ENCODE results near the gene NEURL4.

Gene NEURL4

GRCh38 chr17:7351665-7352502, 22.7 kb upstream of the NEURL4 start, which contains the start of gene KCTD11:
Gene KCTD11 (plus strand): TSS chr17:7352162.
- H3K27ac ChIP-seq (ENCODE audit: low read depth, low read length): peak within 1 kb of the TSS; percentile 6
- peaks cover 3% of the 10 kb centered on the region; the same call in 1 of the 2 replicates for H3F3A ChIP-seq (ENCODE audit: control insufficient read depth, insufficient read depth)
- H3K27me3 ChIP-seq (ENCODE audit: control insufficient read depth, low read length): no peaks in the 10 kb centered on the region
- H3K79me2 ChIP-seq (ENCODE audit: control insufficient read depth, low read length): no peaks in the 10 kb centered on the region
- H3K9me2 ChIP-seq (replicated peaks; ENCODE audit: control insufficient read depth, low read length): no peaks in the 10 kb centered on the region
- TF ChIP-seq, protein P1, sequence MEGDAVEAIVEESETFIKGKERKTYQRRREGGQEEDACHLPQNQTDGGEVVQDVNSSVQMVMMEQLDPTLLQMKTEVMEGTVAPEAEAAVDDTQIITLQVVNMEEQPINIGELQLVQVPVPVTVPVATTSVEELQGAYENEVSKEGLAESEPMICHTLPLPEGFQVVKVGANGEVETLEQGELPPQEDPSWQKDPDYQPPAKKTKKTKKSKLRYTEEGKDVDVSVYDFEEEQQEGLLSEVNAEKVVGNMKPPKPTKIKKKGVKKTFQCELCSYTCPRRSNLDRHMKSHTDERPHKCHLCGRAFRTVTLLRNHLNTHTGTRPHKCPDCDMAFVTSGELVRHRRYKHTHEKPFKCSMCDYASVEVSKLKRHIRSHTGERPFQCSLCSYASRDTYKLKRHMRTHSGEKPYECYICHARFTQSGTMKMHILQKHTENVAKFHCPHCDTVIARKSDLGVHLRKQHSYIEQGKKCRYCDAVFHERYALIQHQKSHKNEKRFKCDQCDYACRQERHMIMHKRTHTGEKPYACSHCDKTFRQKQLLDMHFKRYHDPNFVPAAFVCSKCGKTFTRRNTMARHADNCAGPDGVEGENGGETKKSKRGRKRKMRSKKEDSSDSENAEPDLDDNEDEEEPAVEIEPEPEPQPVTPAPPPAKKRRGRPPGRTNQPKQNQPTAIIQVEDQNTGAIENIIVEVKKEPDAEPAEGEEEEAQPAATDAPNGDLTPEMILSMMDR (IDR thresholded peaks at IDR 0.05; ENCODE audit: low read depth, low read length, poor library complexity, severe bottlenecking): no peak
- no peak for TF ChIP-seq EZH2phosphoT487 (IDR thresholded peaks at IDR 0.05; ENCODE audit: borderline replicate concordance, low read length)
- peaks cover 23% of the 10 kb centered on the region for H3K4me1 ChIP-seq (ENCODE audit: control insufficient read depth, low read length)
- H4K20me1 ChIP-seq (ENCODE audit: control insufficient read depth, insufficient read depth, low read depth, low read length): no peaks in the 10 kb centered on the region
- peaks cover 25% of the 10 kb centered on the region for H3K36me3 ChIP-seq (ENCODE audit: control insufficient read depth, low read length)
- H3K4me3 ChIP-seq (ENCODE audit: low read length): peak within 1 kb of the TSS; percentile 76
- no peaks in the 10 kb centered on the region for H3K9me3 ChIP-seq (ENCODE audit: control insufficient read depth, insufficient read depth, low read length)
- H3K4me2 ChIP-seq (ENCODE audit: low read length): peak within 1 kb of the TSS; percentile 80

DNA sequence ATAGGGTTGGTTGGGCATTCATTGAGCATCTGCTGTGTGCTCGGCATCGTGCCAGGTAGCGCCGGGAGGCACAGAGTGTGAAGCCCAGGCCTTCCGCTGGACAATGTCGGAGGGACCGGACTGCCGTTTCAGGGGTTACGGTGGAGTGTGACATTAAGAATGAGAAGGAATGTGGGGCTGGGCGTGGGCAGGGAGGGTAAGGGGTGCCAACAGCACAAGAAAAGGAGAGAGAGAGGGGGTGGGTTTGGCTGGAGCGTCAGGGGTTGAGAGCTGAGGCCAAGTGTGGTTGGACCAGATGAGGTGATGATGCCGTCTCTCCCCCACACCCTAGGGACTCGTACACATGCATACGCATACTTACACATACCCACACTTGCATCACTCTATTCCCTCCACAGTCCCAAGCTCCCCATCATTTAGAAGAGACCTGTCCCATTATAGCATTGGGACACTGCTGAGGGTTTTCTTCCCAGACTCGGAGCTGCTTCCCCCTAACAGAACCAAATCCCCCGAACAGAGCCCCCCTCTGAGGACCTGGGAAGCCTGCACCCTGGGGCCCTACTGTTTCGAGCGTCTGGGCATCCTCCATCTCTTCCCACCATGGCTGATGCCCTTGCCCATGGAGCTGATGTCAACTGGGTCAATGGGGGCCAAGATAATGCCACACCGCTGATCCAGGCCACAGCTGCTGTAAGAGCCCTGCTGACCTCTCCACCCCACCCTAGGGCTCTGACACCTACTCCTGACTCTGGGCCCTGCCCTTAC, 19.5 kb upstream of the NEURL4 start:
- H3K27me3 ChIP-seq (ENCODE audit: control insufficient read depth, low read length): no peaks in the 10 kb centered on the region
- no peak overlapping the region for H3K27ac ChIP-seq (ENCODE audit: low read depth, low read length)
- H3K4me3 ChIP-seq (ENCODE audit: low read length): no peak overlapping the region
- H3K9me2 ChIP-seq (replicated peaks; ENCODE audit: control insufficient read depth, low read length): no peaks in the 10 kb centered on the region
- TF ChIP-seq, protein P1 (IDR thresholded peaks at IDR 0.05; ENCODE audit: low read depth, low read length, poor library complexity, severe bottlenecking): no peak
- no peak overlapping the region for H3K4me2 ChIP-seq (ENCODE audit: low read length)
- H3F3A ChIP-seq (ENCODE audit: control insufficient read depth, insufficient read depth): peaks cover 4% of the 10 kb centered on the region; the same call in 1 of the 2 replicates
- H3K36me3 ChIP-seq (ENCODE audit: control insufficient read depth, low read length): peaks cover 40% of the 10 kb centered on the region
- H3K79me2 ChIP-seq (ENCODE audit: control insufficient read depth, low read length): no peaks in the 10 kb centered on the region
- H3K9me3 ChIP-seq (ENCODE audit: control insufficient read depth, insufficient read depth, low read length): no peaks in the 10 kb centered on the region
- H3K4me1 ChIP-seq (ENCODE audit: control insufficient read depth, low read length): peaks cover 17% of the 10 kb centered on the region
- no peaks in the 10 kb centered on the region; the same call in 1 of the 2 replicates for H4K20me1 ChIP-seq (ENCODE audit: control insufficient read depth, insufficient read depth, low read depth, low read length)

- H4K20me1 ChIP-seq (ENCODE audit: control insufficient read depth, insufficient read depth, low read depth, low read length): no peaks in the 10 kb centered on the region; the same call in 1 of the 2 replicates
- TF ChIP-seq, protein P1 (IDR thresholded peaks at IDR 0.05; ENCODE audit: low read depth, low read length, poor library complexity, severe bottlenecking): no peak
- no peak for TF ChIP-seq EZH2phosphoT487 (IDR thresholded peaks at IDR 0.05; ENCODE audit: borderline replicate concordance, low read length)
- H3K36me3 ChIP-seq (ENCODE audit: control insufficient read depth, low read length): peaks cover 47% of the 10 kb centered on the region
- no peaks in the 10 kb centered on the region for H3K9me2 ChIP-seq (replicated peaks; ENCODE audit: control insufficient read depth, low read length)
- H3K27me3 ChIP-seq (ENCODE audit: control insufficient read depth, low read length): no peaks in the 10 kb centered on the region
- H3F3A ChIP-seq (ENCODE audit: control insufficient read depth, insufficient read depth): peaks cover 4% of the 10 kb centered on the region; the same call in 1 of the 2 replicates
- H3K9me3 ChIP-seq (ENCODE audit: control insufficient read depth, insufficient read depth, low read length): no peaks in the 10 kb centered on the region
- peaks cover 17% of the 10 kb centered on the region for H3K4me1 ChIP-seq (ENCODE audit: control insufficient read depth, low read length)
- H3K27ac ChIP-seq (ENCODE audit: low read depth, low read length): no peak overlapping the region
- no peak overlapping the region for H3K4me2 ChIP-seq (ENCODE audit: low read length)
- no peak overlapping the region for H3K4me3 ChIP-seq (ENCODE audit: low read length)
- no peaks in the 10 kb centered on the region for H3K79me2 ChIP-seq (ENCODE audit: control insufficient read depth, low read length)
Observed at GRCh38 chr17:7347630-7348477, 18.7 kb upstream of the NEURL4 start.
